Inflammatory macrophage treated with lipopolysaccharide for 4 hours (primary cell): ENCODE data around the gene SAPCD2.

ENCODE experiments used
- DNase-seq: peaks from one replicate; pipeline ENCODE4 v3.0.0-alpha.2; 2020

SAPCD2 gene

DNA sequence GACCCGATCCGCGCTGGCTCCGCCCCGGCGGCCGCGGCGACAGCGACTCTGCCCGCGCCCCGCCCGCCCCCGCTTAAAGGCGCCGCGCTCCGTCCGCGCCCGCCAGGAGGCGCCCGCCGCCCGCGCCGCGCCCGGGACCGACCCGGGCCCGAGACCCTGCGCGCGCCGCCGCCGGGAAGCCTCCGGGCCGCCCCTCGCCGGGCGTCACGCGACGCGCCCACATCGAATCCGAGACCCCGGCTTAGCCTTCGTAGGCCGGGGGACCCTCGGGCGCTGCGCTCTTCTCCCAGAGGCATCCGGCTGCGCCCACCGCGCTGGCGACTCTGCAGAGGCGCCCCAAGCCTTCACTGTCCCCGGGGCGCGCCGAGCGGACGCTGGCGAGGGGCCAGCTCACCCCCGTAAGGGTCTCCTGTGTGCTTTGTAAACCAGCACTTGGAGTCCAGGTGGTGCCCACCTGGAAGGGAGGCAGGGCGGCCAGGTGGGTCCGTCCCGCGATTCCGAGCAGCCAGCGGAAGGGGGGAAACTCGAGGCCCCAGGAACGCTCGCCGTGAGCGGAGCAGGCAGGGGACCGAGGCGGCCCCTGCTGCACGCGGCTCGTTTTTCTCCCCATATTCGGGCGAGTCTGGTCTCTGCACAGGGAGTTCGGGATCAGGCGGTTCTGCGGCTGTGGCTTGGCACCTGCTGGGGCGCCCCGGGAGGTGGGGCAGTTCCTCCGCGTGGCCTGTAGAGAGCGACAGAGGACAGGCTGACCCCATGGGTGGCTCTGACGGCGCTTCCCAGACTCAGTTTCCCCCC is 41.9 kb downstream of the SAPCD2 start:
- peak; percentile 63 for DNase-seq

DNA sequence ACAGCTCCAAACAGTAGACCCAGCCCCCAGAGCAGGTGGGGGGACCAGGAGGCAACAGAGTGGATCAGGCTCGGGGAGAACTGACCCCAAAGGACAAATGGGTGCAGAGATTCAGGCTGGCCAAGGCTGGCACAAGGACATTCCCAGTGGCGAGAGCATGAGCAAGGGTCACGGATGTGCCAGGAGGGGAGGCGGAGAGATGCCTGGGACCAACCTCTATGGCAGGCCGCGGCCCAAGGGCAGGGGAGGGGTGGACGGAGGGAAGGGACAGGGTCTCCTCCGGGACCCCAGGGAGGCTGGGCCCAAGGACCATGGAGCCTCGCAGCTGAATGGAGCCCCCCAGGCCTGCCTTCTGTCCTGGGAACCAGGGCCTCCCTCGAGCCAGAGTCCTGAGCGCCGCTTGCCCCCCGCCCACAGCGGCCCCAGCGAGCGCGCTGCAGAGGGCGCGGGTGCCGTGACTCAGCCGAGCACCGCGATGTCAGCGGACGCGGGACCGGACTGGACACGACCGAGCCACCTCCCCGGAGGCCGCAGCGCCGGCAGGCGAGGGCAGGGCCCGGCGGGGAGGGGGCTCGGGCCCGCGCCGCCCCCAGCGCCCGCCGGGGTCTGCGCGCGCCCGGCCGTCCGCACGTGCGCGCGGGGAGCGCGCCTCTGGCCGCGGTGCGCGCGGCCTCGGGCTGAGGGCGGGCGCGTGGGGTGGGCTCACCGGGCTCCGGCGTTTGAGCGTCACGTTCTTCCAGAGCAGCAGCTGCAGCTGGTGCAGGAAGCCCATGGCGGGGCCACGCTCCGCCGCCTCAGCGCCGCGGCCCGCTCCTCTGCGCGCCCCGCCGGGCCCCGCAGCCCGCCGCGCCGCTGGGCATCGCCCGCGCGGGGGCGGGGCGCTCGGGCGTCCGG is 42.7 kb downstream of the SAPCD2 start, which contains the start of gene ABCA2:
Gene ABCA2 (minus strand): TSS at position 869 of the 894 bp plus-strand sequence. CDS start 97 bp downstream, at position 772.
- DNase-seq = no peak

GRCh38 chr9:137026828-137027227 is 43.5 kb downstream of the SAPCD2 start:
- no peak for DNase-seq

DNA sequence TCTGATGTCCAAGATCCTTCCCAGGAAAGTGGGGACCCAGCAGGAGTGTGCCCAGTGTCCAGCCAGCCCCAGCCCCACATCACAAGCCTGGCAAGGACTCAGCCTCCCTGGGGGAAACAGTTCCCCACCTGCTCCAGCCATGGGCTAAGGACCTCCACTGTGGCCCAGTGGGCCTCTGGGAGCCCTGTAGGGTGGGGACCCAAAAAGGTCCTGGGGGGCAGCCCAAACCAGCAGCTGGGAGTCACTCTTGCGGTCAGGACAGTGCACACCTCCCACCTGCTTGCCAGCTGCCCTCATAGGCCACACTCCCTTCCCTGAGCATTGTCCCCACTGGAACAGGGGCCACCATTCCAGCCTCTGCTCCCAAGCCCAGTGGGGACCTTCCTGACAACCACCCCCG is 44.0 kb downstream of the SAPCD2 start:
- no peak for DNase-seq

DNA sequence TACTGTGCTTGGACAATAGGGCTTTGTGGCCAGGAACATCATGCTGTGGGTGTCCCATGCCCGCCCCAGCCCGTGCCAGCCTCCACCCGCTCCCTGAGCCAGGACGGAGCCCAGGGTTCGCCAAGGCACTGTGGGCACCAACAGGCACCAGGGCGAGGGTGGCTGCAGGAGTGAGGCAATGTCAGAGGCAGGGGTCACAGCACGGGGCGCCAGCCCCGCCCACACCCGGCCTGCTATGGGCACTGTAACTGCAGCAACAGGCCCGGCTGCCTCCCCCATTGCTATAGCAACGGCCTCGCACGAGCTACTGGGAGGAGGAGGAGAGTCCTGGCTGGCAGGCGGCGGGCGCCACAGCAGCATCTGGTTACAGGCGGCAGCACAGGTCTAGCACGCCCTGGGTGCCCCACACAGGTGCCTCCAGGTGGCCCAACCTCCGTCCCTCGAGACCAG is 44.8 kb downstream of the SAPCD2 start:
- DNase-seq = no peak

GRCh38 chr9:137023583-137023991 is 46.8 kb downstream of the SAPCD2 start:
- DNase-seq = no peak

DNA sequence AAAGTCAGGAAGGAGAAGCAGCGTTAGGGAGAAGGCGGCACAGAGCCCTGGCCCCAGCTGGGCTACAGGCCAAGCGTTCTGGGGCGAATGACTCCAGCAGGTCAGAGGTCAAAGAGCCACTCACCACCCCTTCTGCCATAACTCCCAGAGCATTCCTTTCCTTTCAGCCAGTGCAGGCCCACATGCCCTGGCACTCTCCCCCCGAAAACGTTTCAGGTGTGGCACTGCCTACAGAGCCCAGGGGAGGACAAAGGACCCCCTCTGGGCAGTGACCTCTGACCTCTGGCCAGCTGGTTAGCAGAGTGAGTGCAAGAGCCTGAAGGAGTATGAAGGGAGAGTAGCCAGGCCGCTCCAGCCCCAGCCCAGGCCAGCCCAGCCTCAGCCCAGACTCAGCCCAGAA is 47.2 kb downstream of the SAPCD2 start:
- DNase-seq = no peak

- no peak for DNase-seq
Observed at GRCh38 chr9:137022662-137023008, 47.7 kb downstream of the SAPCD2 start.

- peak; percentile 88 for DNase-seq
Observed at GRCh38 chr9:137021979-137022661, 48.2 kb downstream of the SAPCD2 start.

GRCh38 chr9:137021568-137021978 is 48.8 kb downstream of the SAPCD2 start:
- DNase-seq = no peak

DNA sequence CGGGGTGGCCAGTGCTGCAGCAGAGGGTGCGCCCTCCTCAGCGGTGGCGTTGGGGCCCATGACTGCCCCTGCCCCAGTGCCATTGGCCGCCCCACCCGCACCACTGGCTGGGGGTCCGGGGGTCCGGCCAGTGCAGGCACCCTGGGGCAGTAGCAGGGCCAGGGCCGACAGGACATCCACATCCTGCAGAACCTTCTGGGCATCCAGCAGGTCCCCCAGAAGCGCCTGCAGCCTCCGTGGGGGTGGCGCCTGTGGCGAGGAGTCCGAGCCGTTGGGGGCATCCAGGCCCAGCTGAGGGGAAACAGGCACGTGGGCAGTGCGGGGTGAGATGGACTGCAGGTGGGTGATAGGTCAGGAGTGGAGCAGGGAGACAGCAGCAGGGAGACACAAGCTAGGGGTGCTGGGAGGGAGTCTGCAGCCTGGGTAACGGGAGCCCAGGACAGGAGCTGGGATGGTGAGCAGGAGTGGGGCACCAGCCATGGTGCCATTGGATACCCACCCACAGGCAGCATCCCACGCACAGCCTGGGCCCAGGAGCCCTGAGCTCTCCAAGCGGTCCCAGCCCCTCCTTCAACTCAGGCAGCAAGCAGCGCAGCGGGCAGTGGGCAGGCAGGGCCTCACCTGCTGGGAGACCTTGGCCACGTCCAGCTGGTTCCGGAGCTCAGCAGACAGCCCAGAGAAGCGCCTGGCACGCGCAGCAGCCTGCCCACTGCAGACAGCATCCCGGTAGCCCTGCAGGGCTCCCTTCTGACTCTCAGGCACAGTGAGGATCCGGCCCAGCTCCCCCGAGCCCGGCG is 49.4 kb downstream of the SAPCD2 start:
- no peak for DNase-seq

DNA sequence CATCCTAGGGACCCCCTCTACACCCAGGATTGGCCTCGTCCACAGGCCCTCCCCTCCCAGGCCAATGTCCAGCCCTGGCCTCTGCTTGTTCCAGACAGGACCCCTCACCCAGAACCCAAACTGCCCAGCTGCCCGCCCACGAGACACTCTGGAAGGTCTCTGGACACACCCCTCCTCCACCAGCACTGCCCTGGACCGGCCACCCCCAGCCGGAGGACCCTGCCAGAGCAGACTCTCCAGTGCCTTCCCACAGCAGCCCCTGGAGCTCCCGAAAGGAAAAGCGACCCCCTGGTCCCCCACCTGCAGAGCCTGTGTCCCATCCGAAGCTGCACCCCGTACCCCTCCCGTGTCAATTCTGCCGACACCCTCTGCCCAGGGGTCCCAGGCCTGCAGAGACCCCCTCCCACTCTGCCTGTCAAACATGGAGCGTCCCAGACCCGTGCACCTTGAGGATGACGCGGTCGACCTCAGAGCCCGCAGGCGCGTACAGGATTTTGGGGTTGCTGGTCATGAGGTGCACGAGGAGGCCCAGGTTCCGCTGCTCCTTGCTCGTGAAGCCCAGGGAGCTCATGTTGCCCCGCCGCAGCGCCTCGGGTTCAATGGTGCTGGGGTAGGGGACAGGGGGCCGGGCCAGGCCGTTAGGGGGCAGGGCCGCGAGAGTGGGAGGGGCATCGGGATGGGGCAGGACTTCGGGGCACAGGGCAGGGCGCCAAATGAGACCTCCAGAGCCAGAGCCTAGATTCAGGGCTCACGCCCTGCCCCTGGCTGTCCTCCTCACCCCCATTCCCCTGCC is 50.3 kb downstream of the SAPCD2 start:
- DNase-seq = no peak

- DNase-seq = no peak
Observed at GRCh38 chr9:137018761-137019559, 51.4 kb downstream of the SAPCD2 start.

DNA sequence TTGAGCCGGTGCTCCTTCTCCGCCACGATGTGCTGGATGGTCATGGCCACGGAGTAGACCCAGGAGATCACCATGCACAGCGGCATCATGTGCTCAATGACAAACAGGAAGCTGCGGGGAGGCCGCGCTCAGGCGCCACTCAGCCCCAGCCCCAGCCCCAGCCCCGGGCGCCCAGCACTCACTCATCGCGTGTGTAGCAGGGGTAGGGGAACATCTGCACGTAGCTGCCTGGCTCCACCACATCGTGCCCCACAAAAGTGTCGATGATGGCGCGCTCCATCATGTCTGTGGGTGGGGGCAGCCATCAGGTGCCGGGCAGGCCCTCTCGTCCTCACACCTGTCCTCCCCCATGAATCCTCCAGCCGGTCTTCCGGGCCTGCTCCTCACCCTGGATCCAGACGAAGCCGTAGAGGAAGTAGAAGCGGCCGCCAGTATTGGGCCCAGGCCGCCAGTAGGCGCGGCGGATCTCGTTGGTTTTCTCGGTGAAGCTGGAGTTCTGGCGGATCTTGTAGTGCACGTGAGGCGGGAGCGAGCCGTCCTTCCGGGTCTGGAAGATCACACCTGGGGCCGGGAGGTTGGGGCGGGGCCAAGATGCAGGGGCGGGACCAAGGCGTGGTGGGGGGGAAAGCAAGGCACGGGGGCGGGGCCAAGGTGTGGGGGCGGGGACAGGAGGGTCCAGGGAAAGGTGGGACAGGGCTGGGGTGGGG is 52.4 kb downstream of the SAPCD2 start:
- DNase-seq = no peak

- DNase-seq = no peak
Observed at GRCh38 chr9:137017071-137017470, 53.3 kb downstream of the SAPCD2 start.

DNA sequence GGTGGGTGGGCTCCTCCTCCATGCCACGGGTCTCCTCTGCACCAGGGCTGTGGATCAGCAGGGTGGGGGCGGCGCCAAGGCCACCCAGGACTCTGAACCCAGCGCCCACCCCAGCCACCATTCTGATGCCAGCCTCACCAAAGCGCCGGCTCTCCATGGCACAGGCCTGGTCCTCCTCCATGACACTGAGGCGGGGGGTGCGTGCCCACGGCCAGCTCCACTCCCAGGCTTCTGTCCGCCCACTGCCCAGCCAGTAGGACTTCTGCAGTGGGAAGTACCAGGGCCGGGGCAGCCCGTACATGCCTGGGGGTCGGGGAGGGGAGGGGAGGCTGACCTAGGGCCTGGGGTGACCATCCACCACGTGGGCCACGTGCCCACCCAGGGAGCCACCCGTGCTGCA is 53.9 kb downstream of the SAPCD2 start:
- no peak for DNase-seq

DNA sequence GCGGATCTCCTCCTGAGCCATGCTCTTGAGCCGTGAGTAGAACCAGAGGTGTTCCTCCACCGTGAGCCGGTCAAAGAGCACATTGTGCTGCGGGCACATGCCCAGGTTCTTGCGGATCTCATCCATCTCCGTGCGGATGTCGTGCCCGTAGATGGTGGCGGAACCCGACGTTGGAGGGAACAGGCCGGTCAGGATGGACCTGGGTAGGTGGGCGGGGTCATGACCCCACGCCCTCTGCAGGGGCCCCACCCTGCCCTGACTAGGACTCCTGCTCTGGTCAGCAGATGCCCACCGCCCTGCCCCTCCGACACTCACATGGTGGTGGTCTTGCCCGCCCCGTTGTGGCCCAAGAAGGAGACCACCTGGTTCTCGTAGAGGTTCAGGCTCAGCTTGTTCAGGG is 54.4 kb downstream of the SAPCD2 start:
- no peak for DNase-seq

GRCh38 chr9:137015540-137015930 is 54.8 kb downstream of the SAPCD2 start:
- no peak for DNase-seq

GRCh38 chr9:137014776-137015539 is 55.4 kb downstream of the SAPCD2 start:
- DNase-seq = no peak
